ENCODE data around the gene CEP131.

Gene CEP131

GRCh38 chr17:81163703-81164370 lies 58.9 kb downstream of the CEP131 start:
- no peaks in the 10 kb centered on the region for H3K4me1 ChIP-seq (ENCODE audit: control insufficient read depth, low read depth, low read length)
- no peaks in the 10 kb centered on the region for H3K9me3 ChIP-seq (ENCODE audit: control insufficient read depth, low read depth, low read length)
- H3K36me3 ChIP-seq (ENCODE audit: control insufficient read depth, low read depth, low read length) = no peaks in the 10 kb centered on the region
- H3K9ac ChIP-seq (ENCODE audit: low read length) = no peak overlapping the region
- H3K27me3 ChIP-seq (ENCODE audit: control insufficient read depth, insufficient read depth, low read length) = peaks cover 14% of the 10 kb centered on the region
- H3K4me3 ChIP-seq (ENCODE audit: low read length) = no peak overlapping the region
- H3K27ac ChIP-seq (ENCODE audit: low read length) = no peak overlapping the region

- H3K9me3 ChIP-seq (ENCODE audit: control insufficient read depth, low read depth, low read length) = no peaks in the 10 kb centered on the region
- no peaks in the 10 kb centered on the region for H3K36me3 ChIP-seq (ENCODE audit: control insufficient read depth, low read depth, low read length)
- no peak overlapping the region for H3K4me3 ChIP-seq (ENCODE audit: low read length)
- peaks cover 14% of the 10 kb centered on the region for H3K27me3 ChIP-seq (ENCODE audit: control insufficient read depth, insufficient read depth, low read length)
- no peak overlapping the region for H3K27ac ChIP-seq (ENCODE audit: low read length)
- H3K9ac ChIP-seq (ENCODE audit: low read length) = no peak overlapping the region
- no peaks in the 10 kb centered on the region for H3K4me1 ChIP-seq (ENCODE audit: control insufficient read depth, low read depth, low read length)
Observed at GRCh38 chr17:81163051-81163695, 59.6 kb downstream of the CEP131 start.

- no peaks in the 10 kb centered on the region for H3K4me1 ChIP-seq (ENCODE audit: control insufficient read depth, low read depth, low read length)
- no peak overlapping the region for H3K9ac ChIP-seq (ENCODE audit: low read length)
- no peak overlapping the region for H3K4me3 ChIP-seq (ENCODE audit: low read length)
- peaks cover 9% of the 10 kb centered on the region for H3K27me3 ChIP-seq (ENCODE audit: control insufficient read depth, insufficient read depth, low read length)
- H3K36me3 ChIP-seq (ENCODE audit: control insufficient read depth, low read depth, low read length) = no peaks in the 10 kb centered on the region
- H3K27ac ChIP-seq (ENCODE audit: low read length) = no peak overlapping the region
- no peaks in the 10 kb centered on the region for H3K9me3 ChIP-seq (ENCODE audit: control insufficient read depth, low read depth, low read length)
Observed at GRCh38 chr17:81162491-81162890, 60.3 kb downstream of the CEP131 start.

- Histone ChIP-seq H3K27me3 (ENCODE audit: control insufficient read depth, insufficient read depth, low read length) (peaks cover 6% of the 10 kb centered on the region), H3K9ac (ENCODE audit: low read length) (no peak overlapping the region), H3K4me1 (ENCODE audit: control insufficient read depth, low read depth, low read length) (no peaks in the 10 kb centered on the region), H3K36me3 (ENCODE audit: control insufficient read depth, low read depth, low read length) (no peaks in the 10 kb centered on the region), H3K9me3 (ENCODE audit: control insufficient read depth, low read depth, low read length) (no peaks in the 10 kb centered on the region), H3K27ac (ENCODE audit: low read length) (no peak overlapping the region), H3K4me3 (ENCODE audit: low read length) (no peak overlapping the region)
Observed at GRCh38 chr17:81161972-81162371, 60.8 kb downstream of the CEP131 start.

GRCh38 chr17:81161536-81161935 lies 61.2 kb downstream of the CEP131 start:
- Histone ChIP-seq H3K4me1 (ENCODE audit: control insufficient read depth, low read depth, low read length) (no peaks in the 10 kb centered on the region), H3K9me3 (ENCODE audit: control insufficient read depth, low read depth, low read length) (no peaks in the 10 kb centered on the region), H3K9ac (ENCODE audit: low read length) (no peak overlapping the region), H3K27ac (ENCODE audit: low read length) (no peak overlapping the region), H3K4me3 (ENCODE audit: low read length) (no peak overlapping the region), H3K27me3 (ENCODE audit: control insufficient read depth, insufficient read depth, low read length) (peaks cover 1% of the 10 kb centered on the region), H3K36me3 (ENCODE audit: control insufficient read depth, low read depth, low read length) (no peaks in the 10 kb centered on the region)

- H3K4me3 ChIP-seq (ENCODE audit: low read length) = no peak overlapping the region
- H3K27me3 ChIP-seq (ENCODE audit: control insufficient read depth, insufficient read depth, low read length) = no peaks in the 10 kb centered on the region
- no peaks in the 10 kb centered on the region for H3K4me1 ChIP-seq (ENCODE audit: control insufficient read depth, low read depth, low read length)
- H3K9ac ChIP-seq (ENCODE audit: low read length) = no peak overlapping the region
- H3K27ac ChIP-seq (ENCODE audit: low read length) = no peak overlapping the region
- H3K9me3 ChIP-seq (ENCODE audit: control insufficient read depth, low read depth, low read length) = no peaks in the 10 kb centered on the region
- H3K36me3 ChIP-seq (ENCODE audit: control insufficient read depth, low read depth, low read length) = no peaks in the 10 kb centered on the region
Observed at GRCh38 chr17:81160747-81161453, 61.9 kb downstream of the CEP131 start.

- H3K36me3 ChIP-seq (ENCODE audit: control insufficient read depth, low read depth, low read length) = no peaks in the 10 kb centered on the region
- H3K27me3 ChIP-seq (ENCODE audit: control insufficient read depth, insufficient read depth, low read length) = no peaks in the 10 kb centered on the region
- H3K9me3 ChIP-seq (ENCODE audit: control insufficient read depth, low read depth, low read length) = no peaks in the 10 kb centered on the region
- no peak overlapping the region for H3K4me3 ChIP-seq (ENCODE audit: low read length)
- H3K4me1 ChIP-seq (ENCODE audit: control insufficient read depth, low read depth, low read length) = no peaks in the 10 kb centered on the region
- no peak overlapping the region for H3K9ac ChIP-seq (ENCODE audit: low read length)
- H3K27ac ChIP-seq (ENCODE audit: low read length) = no peak overlapping the region
Observed at GRCh38 chr17:81160306-81160705, 62.5 kb downstream of the CEP131 start.

GRCh38 chr17:81159611-81160265 lies 63.0 kb downstream of the CEP131 start:
- no peak overlapping the region for H3K4me3 ChIP-seq (ENCODE audit: low read length)
- H3K27me3 ChIP-seq (ENCODE audit: control insufficient read depth, insufficient read depth, low read length) = no peaks in the 10 kb centered on the region
- no peaks in the 10 kb centered on the region for H3K4me1 ChIP-seq (ENCODE audit: control insufficient read depth, low read depth, low read length)
- H3K36me3 ChIP-seq (ENCODE audit: control insufficient read depth, low read depth, low read length) = no peaks in the 10 kb centered on the region
- no peaks in the 10 kb centered on the region for H3K9me3 ChIP-seq (ENCODE audit: control insufficient read depth, low read depth, low read length)
- H3K9ac ChIP-seq (ENCODE audit: low read length) = no peak overlapping the region
- H3K27ac ChIP-seq (ENCODE audit: low read length) = no peak overlapping the region

GRCh38 chr17:81158688-81159590 lies 63.8 kb downstream of the CEP131 start:
- no peak overlapping the region for H3K9ac ChIP-seq (ENCODE audit: low read length)
- H3K9me3 ChIP-seq (ENCODE audit: control insufficient read depth, low read depth, low read length) = no peaks in the 10 kb centered on the region
- no peak overlapping the region for H3K4me3 ChIP-seq (ENCODE audit: low read length)
- H3K4me1 ChIP-seq (ENCODE audit: control insufficient read depth, low read depth, low read length) = no peaks in the 10 kb centered on the region
- H3K27me3 ChIP-seq (ENCODE audit: control insufficient read depth, insufficient read depth, low read length) = no peaks in the 10 kb centered on the region
- H3K36me3 ChIP-seq (ENCODE audit: control insufficient read depth, low read depth, low read length) = no peaks in the 10 kb centered on the region
- H3K27ac ChIP-seq (ENCODE audit: low read length) = no peak overlapping the region

GRCh38 chr17:81157848-81158687 lies 64.7 kb downstream of the CEP131 start:
- Histone ChIP-seq H3K9ac (ENCODE audit: low read length) (no peak overlapping the region), H3K27me3 (ENCODE audit: control insufficient read depth, insufficient read depth, low read length) (no peaks in the 10 kb centered on the region), H3K4me3 (ENCODE audit: low read length) (no peak overlapping the region), H3K4me1 (ENCODE audit: control insufficient read depth, low read depth, low read length) (no peaks in the 10 kb centered on the region), H3K9me3 (ENCODE audit: control insufficient read depth, low read depth, low read length) (no peaks in the 10 kb centered on the region), H3K36me3 (ENCODE audit: control insufficient read depth, low read depth, low read length) (no peaks in the 10 kb centered on the region), H3K27ac (ENCODE audit: low read length) (no peak overlapping the region)
